WERI-Rb-1 (cell line): ENCODE measurements around the gene DGKB.

ENCODE experiments used
- DNase-seq: peaks from one replicate; pipeline ENCODE4 v3.0.0-alpha.2; 2020
- H3K27ac ChIP-seq: fragments of 250-450 bp; sonication (Bioruptor Pico); 2 replicates; pipeline ENCODE4 v1.5.1; 2020; ENCODE audit warnings: mild to moderate bottlenecking, moderate library complexity
- H3K27me3 ChIP-seq: fragments of 250-450 bp; sonication (Bioruptor Pico); 2 replicates; pipeline ENCODE4 v1.5.1; 2021; ENCODE audit warnings: mild to moderate bottlenecking, low read depth, moderate library complexity; ENCODE audit not compliant: insufficient read depth, severe bottlenecking
- H3K36me3 ChIP-seq: fragments of 250-450 bp; sonication (Bioruptor Pico); 2 replicates; pipeline ENCODE4 v1.5.1; 2020; ENCODE audit warnings: mild to moderate bottlenecking, moderate library complexity
- H3K4me3 ChIP-seq: 2 replicates; pipeline ENCODE4 v1.5.1; 2011; ENCODE audit warnings: low read depth, mild to moderate bottlenecking, control low read depth, low read length
- H3K9me3 ChIP-seq: fragments of 250-450 bp; sonication (Bioruptor Pico); 2 replicates; pipeline ENCODE4 v1.5.1; 2021; ENCODE audit warnings: mild to moderate bottlenecking, moderate library complexity; ENCODE audit not compliant: severe bottlenecking
- TF ChIP-seq, protein P1 (sequence below): IDR thresholded peaks from 2 replicates; pipeline ENCODE4 v1.5.1; 2011; ENCODE audit warnings: low read depth, mild to moderate bottlenecking, control low read depth, inconsistent platforms, low read length

The DGKB gene

DNA sequence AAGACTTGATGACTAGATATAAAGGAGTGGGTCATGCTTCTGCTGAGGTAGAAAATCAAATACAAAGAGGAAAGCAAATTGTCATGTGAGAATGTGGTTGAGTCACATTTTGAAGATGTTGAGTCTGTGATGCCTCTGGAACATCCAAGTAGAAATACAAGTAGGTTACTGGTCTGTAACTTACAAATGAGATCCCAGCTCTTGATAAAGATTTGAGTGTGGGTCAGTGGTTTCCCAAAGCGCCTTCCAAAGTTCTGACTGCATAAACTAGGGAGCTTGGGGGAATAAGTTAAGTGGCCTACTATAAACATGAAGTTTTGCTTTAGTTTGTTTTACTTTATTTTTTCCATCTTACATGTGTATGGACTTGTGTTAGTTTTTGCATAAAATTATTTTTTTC, 768.8 kb downstream of the DGKB start:
- DNase-seq: no peak
- TF ChIP-seq, protein P1, sequence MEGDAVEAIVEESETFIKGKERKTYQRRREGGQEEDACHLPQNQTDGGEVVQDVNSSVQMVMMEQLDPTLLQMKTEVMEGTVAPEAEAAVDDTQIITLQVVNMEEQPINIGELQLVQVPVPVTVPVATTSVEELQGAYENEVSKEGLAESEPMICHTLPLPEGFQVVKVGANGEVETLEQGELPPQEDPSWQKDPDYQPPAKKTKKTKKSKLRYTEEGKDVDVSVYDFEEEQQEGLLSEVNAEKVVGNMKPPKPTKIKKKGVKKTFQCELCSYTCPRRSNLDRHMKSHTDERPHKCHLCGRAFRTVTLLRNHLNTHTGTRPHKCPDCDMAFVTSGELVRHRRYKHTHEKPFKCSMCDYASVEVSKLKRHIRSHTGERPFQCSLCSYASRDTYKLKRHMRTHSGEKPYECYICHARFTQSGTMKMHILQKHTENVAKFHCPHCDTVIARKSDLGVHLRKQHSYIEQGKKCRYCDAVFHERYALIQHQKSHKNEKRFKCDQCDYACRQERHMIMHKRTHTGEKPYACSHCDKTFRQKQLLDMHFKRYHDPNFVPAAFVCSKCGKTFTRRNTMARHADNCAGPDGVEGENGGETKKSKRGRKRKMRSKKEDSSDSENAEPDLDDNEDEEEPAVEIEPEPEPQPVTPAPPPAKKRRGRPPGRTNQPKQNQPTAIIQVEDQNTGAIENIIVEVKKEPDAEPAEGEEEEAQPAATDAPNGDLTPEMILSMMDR: no peak
- no peaks in the 10 kb centered on the region for H3K9me3 ChIP-seq
- H3K4me3 ChIP-seq: no peak overlapping the region
- no peak overlapping the region for H3K27ac ChIP-seq
- no peaks in the 10 kb centered on the region for H3K27me3 ChIP-seq
- no peaks in the 10 kb centered on the region for H3K36me3 ChIP-seq

DNA sequence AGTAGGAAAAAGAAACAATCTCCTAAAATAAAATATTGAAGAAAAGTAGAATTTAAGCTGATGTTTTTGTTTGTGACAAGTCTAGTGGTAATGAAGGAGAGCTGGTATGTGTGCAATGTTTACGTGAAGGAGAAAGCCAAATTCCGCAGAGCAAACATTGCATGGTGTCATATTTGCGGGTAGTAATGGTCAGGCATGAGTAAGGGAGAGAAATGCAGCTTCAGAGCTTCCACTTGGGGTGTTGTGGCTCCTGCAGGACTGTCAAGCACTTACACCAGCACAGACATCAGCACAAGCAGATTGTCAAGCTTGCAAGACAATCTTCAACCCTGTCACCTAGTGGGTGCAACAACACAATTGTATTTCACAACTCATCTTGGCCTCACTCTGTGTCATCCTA, 776.6 kb downstream of the DGKB start:
- no peaks in the 10 kb centered on the region for H3K36me3 ChIP-seq
- no peaks in the 10 kb centered on the region for H3K9me3 ChIP-seq
- no peak for DNase-seq
- no peak overlapping the region for H3K4me3 ChIP-seq
- H3K27ac ChIP-seq: no peak overlapping the region
- TF ChIP-seq, protein P1: no peak
- no peaks in the 10 kb centered on the region for H3K27me3 ChIP-seq

DNA sequence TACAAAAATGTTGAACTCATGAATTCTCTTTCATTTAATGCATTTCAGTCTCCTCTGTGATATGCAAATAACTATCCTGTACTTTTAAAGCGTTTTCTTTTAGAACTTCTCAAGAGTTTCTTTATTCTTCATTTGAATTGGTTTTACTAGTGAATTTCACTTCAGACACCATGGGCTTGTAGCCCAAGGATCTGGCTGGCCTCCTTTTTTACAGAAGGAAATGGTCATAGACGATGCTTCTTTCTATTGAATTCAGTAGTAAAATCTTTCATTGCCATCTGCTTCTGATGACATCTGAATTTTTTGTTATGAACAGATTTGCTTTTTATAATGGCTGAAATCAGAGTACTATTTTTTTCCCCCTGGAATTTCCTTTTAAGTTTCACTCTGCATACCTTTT, 777.8 kb downstream of the DGKB start:
- no peak for DNase-seq
- TF ChIP-seq, protein P1: no peak
- no peaks in the 10 kb centered on the region for H3K9me3 ChIP-seq

DNA sequence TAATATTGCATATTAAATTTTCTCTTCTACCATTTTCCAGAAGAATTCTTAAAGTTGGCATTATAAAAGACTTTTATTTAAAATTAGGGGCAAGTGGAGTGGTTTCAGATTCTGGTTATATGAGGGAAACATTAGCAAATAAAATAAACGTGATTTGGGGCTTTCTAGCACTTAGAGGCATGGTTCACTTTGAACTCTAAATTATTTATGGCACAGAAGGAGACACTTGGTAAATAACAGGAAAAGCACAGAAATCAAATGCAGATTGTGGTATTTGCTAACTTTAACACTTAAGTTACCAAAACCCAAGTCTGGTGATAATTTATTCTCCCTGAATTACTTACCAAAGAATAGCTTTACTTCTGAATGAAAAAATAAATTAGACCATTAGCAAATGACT, 778.6 kb downstream of the DGKB start:
- TF ChIP-seq, protein P1: no peak
- Histone ChIP-seq H3K9me3 (no peaks in the 10 kb centered on the region), H3K27me3 (no peaks in the 10 kb centered on the region), H3K27ac (no peak overlapping the region), H3K36me3 (no peaks in the 10 kb centered on the region), H3K4me3 (no peak overlapping the region)
- DNase-seq: no peak

More for the DNA sequence above, 777.8 kb downstream of the DGKB start:
- Histone ChIP-seq H3K4me3 (no peak overlapping the region), H3K27ac (no peak overlapping the region), H3K27me3 (no peaks in the 10 kb centered on the region), H3K36me3 (no peaks in the 10 kb centered on the region)

DNA sequence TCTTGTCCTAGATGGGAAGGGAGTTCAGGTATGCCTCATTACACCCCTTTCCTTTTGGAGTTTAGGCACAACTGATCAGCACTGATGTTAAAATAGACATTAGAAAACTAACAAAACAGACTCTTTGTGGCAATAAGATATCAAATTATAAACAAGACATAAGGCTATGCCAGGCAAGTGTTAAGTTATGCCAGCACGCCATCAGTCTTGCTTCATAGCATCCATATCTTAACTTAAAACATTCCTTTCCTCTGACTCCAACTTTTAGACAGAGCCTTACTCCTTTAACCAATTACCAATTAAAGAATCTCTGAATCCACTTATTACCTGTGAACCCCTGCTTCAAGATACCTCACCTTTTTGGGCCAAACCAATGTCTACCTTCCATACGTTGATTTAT, 786.9 kb downstream of the DGKB start:
- H3K9me3 ChIP-seq: no peaks in the 10 kb centered on the region
- H3K36me3 ChIP-seq: no peaks in the 10 kb centered on the region
- no peak for DNase-seq
- H3K4me3 ChIP-seq: no peak overlapping the region
- TF ChIP-seq, protein P1: no peak
- no peaks in the 10 kb centered on the region for H3K27me3 ChIP-seq
- no peak overlapping the region for H3K27ac ChIP-seq

DNA sequence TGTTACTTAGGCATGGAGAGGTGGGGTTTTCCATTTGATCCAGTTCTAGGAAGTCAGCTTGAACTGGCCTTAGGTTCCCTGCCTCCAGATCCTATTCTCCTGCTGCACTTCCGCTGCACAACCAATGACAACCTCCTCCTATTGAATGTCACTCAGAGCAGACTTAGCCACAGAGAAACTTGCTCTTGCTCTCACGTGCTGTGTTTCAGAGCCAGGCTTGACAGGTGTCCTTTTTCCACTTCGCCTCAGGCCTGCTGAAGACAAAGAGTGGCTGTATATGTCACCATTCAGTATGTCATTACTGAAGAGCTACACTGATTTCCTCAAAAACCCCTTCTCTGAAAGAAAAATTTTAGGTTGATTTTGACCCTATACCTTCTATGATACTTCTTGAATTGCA, 797.7 kb downstream of the DGKB start:
- no peaks in the 10 kb centered on the region for H3K9me3 ChIP-seq
- H3K36me3 ChIP-seq: no peaks in the 10 kb centered on the region
- TF ChIP-seq, protein P1: no peak
- no peak overlapping the region for H3K27ac ChIP-seq
- H3K27me3 ChIP-seq: no peaks in the 10 kb centered on the region
- DNase-seq: no peak
- H3K4me3 ChIP-seq: no peak overlapping the region
